ENCODE data around the gene ST3GAL3.
A peak's percentile ranks its signal among the peaks of the same experiment; 100 is the strongest.

The ST3GAL3 gene

GRCh38 chr1:43946236-43947060 lies 239.1 kb downstream of the ST3GAL3 start, which contains the start of gene IPO13:
TSS of gene IPO13 (plus strand) at chr1:43946950. CDS start at chr1:43947601, 651 bp downstream.
- FAIRE-seq, result peak; percentile 46

DNA sequence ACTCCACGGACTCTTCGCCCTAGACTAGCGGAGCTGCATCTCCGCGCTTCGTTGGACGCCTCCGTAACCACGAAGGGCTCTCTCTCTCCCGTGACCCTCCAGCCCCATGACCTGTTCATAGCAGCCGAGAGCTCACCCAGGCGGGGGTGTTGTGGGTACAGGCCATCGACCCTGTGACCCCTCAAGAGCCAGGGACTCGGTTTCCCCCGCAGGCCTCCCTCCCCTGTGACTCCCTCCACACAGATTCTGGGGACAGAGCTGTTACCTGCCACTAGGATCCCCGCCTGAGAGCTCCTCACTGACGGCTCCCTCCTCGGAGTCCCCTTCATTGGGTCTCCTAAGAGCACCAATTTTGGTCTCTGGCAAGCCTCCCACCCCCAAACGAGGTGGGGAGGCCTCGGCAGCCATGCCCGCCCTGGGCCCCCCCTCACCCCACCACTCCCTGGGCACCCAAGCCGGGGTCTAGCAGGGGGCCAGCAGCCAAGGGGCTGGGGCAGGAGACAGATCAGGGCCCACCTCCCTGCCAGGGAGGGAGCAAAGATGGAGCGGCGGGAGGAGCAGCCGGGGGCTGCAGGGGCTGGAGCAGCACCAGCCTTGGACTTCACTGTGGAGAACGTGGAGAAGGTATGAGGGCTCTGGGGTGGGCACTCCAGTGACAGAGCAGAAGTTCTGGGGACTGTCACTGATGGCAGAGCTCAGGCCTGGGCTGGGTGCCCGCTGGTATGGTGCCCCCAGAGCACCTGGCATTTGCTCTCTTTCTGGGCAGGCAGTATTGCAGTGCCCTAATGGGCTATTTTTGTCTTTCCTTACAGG lies 239.9 kb downstream of the ST3GAL3 start:
- FAIRE-seq, result no peak

- FAIRE-seq, result no peak
Observed at GRCh38 chr1:43947874-43948437, 240.6 kb downstream of the ST3GAL3 start.

DNA sequence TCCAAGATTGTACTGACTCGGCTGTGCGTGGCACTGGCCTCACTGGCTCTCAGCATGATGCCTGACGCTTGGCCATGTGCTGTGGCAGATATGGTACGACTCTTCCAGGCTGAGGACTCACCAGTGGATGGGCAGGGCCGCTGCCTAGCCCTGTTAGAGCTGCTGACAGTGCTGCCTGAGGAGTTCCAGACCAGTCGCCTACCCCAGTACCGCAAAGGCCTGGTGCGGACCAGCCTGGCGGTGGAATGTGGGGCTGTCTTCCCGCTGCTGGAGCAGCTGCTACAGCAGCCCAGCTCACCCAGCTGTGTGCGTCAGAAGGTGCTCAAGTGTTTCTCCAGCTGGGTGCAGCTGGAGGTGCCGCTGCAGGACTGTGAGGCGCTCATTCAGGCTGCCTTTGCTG lies 242.3 kb downstream of the ST3GAL3 start:
- no peak for FAIRE-seq

- FAIRE-seq, result no peak
Observed at GRCh38 chr1:43951021-43951985, 244.0 kb downstream of the ST3GAL3 start.

DNA sequence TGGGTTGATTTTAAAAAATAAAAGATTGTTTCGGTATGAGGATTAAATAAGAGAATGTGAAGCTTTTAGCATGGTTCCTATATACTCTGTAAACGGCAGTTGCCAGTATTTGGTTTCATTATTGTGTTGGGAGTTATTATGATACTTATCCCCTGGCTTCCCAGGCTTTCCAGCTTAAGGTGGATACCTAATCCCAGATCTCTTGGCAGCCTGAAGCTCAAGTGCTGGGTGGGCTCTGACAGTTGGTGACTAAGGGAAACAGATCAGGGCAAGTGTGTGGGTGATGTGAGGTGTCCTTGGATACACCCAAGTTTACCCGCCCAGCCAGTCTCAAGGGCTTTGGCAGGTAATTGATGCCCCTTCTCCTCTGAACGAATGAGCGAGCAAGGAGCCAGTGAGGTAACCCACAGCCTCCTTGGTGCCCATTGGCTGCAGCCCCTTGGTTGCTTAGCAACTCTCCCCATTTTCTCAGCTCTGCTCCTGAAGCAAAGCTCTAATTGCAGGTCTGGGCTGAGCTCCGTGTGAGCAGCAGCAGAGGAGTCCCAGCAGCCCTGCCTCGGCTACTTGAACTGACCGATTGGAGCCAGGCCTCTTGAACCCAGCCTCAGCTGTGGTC lies 245.5 kb downstream of the ST3GAL3 start:
- FAIRE-seq, result no peak

GRCh38 chr1:43953361-43953760 lies 246.0 kb downstream of the ST3GAL3 start:
- no peak for FAIRE-seq

DNA sequence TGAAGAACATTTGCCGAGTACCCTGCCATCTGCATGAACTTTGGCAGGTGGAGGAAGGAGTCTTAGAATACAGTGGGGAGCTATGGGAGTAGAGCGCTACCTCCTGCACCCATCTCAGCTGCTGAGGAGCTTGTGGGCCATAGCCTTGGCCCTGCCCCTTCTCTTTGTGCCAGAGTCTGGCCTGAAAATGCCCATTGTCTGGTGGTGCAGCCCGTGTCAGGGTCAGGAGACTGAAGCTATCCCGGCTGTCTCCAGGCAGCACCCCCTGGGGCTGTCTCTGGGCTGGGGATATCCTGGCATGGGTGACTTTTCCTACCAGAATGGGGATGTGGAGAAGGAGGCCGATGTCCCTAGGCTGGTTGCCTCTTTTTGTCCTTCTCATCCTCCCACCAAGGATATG lies 246.7 kb downstream of the ST3GAL3 start:
- no peak for FAIRE-seq

GRCh38 chr1:43956234-43956633 lies 248.9 kb downstream of the ST3GAL3 start:
- no peak for FAIRE-seq

GRCh38 chr1:43957407-43958040 lies 250.2 kb downstream of the ST3GAL3 start:
- no peak for FAIRE-seq

- no peak for FAIRE-seq
Observed at GRCh38 chr1:43958351-43959255, 251.3 kb downstream of the ST3GAL3 start.

DNA sequence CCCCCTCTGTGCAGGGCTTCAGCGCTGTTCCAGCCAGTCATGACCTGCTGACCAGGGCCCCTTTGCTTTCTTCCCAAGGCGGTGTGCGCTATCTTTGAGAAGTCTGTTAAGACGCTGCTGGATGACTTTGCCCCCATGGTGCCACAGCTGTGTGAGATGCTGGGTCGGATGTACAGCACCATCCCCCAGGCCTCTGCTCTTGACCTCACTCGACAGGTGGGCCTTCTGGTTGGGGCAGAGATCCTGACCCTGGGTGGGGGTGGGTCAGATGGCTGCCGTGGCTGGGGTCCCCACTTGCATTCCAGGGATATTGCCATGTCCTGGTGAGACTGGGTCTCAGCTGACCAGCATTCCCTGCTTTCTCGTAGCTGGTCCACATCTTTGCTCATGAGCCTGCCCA lies 253.5 kb downstream of the ST3GAL3 start:
- FAIRE-seq, result no peak

DNA sequence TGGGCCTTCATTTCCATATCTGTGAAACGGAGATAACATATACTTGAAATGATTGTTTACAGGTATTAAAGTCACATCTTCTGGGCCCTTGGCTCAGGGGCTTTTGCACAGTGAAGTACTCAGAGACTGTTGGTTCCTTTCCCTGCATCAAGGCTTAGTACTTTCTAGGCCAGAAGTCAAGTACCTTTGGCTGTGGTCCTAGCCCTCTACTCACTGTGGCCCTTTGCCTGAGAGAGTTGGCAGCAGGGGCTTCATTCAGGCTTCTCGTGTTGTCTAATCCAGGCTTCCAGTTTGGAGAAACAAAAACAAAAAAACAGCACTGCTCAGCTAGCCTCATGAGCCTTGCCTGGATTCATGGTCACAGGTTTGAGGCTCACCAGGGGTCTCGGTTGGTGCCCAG lies 254.4 kb downstream of the ST3GAL3 start:
- FAIRE-seq, result no peak

DNA sequence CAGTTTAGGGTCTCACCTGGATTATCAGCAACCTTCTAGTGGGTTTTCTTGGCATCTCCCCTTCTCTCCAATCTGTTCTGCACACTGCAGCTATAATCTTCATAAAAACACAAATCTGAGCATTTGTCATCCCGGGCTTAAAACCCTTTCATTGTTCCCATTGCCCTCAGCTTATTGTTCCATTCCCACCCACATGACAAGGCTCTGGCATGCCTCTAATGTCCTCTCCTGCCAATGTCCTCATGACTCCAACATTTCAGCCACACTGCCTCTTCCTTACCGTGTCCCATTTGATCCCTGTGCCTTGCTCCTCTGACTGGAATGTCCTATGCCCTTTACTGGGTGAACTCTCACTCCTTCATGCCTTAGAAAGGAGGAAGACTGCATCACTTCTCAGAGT lies 255.0 kb downstream of the ST3GAL3 start:
- FAIRE-seq, result no peak

- no peak for FAIRE-seq
Observed at GRCh38 chr1:43963006-43963405, 255.7 kb downstream of the ST3GAL3 start.

GRCh38 chr1:43963890-43964289 lies 256.6 kb downstream of the ST3GAL3 start:
- FAIRE-seq, result no peak

GRCh38 chr1:43965316-43965715 lies 258.0 kb downstream of the ST3GAL3 start:
- no peak for FAIRE-seq

DNA sequence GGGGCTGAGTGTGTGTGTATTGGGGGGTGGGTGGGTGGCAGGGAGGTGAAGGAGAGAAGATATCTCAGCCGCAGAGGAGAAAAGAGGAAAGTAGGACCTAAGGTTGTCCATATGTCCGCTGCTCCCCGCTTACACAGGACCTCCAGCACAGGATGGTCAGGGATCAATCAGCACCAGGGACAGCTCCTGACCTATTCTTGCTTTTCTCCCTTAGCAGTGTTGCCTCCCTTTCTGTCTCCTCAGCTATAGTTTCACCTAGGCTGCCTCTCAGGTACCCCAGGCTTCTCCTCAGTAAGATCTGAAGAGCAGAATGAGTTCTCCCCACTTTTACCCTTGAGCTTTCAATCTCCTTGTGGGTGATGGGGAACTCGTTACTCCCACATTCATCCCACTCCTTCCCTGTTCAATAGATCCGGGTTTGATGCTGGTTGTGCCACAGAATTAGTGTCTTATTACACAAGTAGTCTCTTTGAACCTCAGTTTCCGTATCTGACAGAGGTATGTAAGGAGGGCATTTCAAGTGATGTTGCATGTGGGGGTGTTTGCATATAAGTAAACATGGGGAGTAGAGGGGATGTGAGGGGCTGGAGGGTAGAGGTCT lies 261.1 kb downstream of the ST3GAL3 start:
- no peak for FAIRE-seq

DNA sequence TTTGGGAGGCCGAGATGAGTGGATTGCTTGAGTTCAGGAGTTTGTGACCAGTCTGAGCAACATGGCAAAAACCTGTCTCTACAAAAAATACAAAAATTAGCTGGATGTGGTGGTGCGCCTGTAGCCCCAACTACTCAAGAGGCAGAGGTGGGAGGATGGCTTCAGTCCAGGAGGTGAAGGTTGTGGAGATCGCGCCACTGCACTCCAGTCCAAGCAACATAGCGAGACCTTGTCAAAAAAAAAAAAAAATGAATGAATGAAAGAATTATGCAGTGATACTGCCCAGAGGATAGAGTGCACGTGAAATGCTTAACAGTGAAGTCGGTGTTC lies 262.0 kb downstream of the ST3GAL3 start:
- FAIRE-seq, result no peak

Measured in A204.1 (cell line).